Measurements from ENCODE around the gene OR52A5. TPM values are rescaled to one million over a fixed set of nuclear protein-coding genes. Genes with fewer than 3 reads are reported as not detected.

OR52A5 gene
- total and polyA plus RNA-seq, 10 of the 15 experiments (the other 5 are each of a cell fraction or from before 2014, with no cell fraction given): not detected

DNA sequence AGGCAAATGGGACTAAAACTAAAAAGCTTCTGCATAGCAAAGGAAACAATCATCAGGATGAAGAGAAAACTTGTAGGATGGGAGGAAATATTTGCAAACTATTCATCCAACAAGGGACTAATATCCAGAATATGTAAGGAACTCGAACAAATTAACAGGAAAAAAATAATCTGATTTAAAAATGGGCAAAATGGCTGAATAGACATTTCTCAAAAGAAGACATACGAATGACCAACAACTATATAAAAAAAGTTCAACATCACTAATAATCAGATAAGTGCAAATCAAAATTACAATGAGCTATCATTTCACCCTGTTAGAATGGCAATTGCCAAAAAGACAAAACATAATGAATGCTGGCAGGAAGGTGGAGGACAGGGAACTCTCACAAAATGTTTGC lies 56.8 kb downstream of the OR52A5 start:
- intact Hi-C loops (cut with micrococcal nuclease; ENCODE audit: unreplicated experiment): no loop called here
- DNase-seq (ENCODE audit: low read depth, low spot score): no peak
- Histone ChIP-seq H3K27me3 (replicated peaks in 1 of 2; ENCODE audit: control insufficient read depth in 2 of 2, insufficient read depth in 2 of 2, low read length in 1 of 2) (no peaks in the 10 kb centered on the region), H3K27ac (ENCODE audit: control insufficient read depth, insufficient read depth) (no peak overlapping the region), H3K79me2 (ENCODE audit: control insufficient read depth, insufficient read depth, low read length) (no peaks in the 10 kb centered on the region), H3K9me3 (replicated peaks; ENCODE audit: control insufficient read depth, insufficient read depth, low read length) (no peaks in the 10 kb centered on the region), H2AFZ (ENCODE audit: control insufficient read depth, low read depth, low read length) (no peak overlapping the region), H3K4me1 (ENCODE audit: control insufficient read depth, insufficient read depth, low read length) (no peaks in the 10 kb centered on the region), H3K4me3 (no peak overlapping the region), H3K4me2 (ENCODE audit: control insufficient read depth, insufficient read depth) (no peak overlapping the region), H3K36me3 (ENCODE audit: control insufficient read depth in 2 of 2, insufficient read depth in 2 of 2, low read length in 1 of 2) (no peaks in the 10 kb centered on the region), H4K20me1 (ENCODE audit: control insufficient read depth, insufficient read depth) (no peaks in the 10 kb centered on the region), H3K9ac (ENCODE audit: control insufficient read depth, insufficient read depth, low read length) (no peak overlapping the region)
- in situ Hi-C loops (cut with MboI): no loop called here
- ChIA-PET SMC1A (ENCODE audit: uncharacterized antibody, unreplicated experiment) (no interaction called here), POLR2A (no interaction called here), CTCF (no interaction called here), RAD21 (ENCODE audit: unreplicated experiment) (no interaction called here)
- no peak for TF ChIP-seq NR2C2 (IDR thresholded peaks at IDR 0.05; ENCODE audit: borderline replicate concordance, control insufficient read depth, insufficient read length, low read depth)
- no peak for TF ChIP-seq EZH2 (IDR thresholded peaks at IDR 0.05; ENCODE audit: borderline replicate concordance, control insufficient read depth, low read depth, low read length)
- TF ChIP-seq MYB (IDR thresholded peaks at IDR 0.05; ENCODE audit: borderline replicate concordance, low read depth, low read length): no peak
- no peak for TF ChIP-seq CREM (IDR thresholded peaks at IDR 0.05; ENCODE audit: low read depth)
- no peak for TF ChIP-seq LARP7 (IDR thresholded peaks at IDR 0.05)
- no peak for TF ChIP-seq TAF1 (IDR thresholded peaks at IDR 0.05; ENCODE audit: borderline replicate concordance, low read depth, low read length)
- no peak for TF ChIP-seq HDAC6 (IDR thresholded peaks at IDR 0.05; ENCODE audit: unreplicated experiment)
- TF ChIP-seq SMC3 (IDR thresholded peaks at IDR 0.05; ENCODE audit: borderline replicate concordance, low read length): no peak
- no peak for TF ChIP-seq TCF12 (IDR thresholded peaks at IDR 0.05; ENCODE audit: low read depth, low read length)
- no peak for TF ChIP-seq IKZF2 (IDR thresholded peaks at IDR 0.05)
- TF ChIP-seq STAT3 (IDR thresholded peaks at IDR 0.05; ENCODE audit: low read depth, low read length): no peak
- TF ChIP-seq, protein P1, sequence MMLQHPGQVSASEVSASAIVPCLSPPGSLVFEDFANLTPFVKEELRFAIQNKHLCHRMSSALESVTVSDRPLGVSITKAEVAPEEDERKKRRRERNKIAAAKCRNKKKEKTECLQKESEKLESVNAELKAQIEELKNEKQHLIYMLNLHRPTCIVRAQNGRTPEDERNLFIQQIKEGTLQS (IDR thresholded peaks at IDR 0.05; ENCODE audit: borderline replicate concordance, extremely low read depth, low read depth, low read length): no peak
- no peak for TF ChIP-seq BMI1 (IDR thresholded peaks at IDR 0.05; ENCODE audit: borderline replicate concordance)
- no peak for TF ChIP-seq ZZZ3 (IDR thresholded peaks at IDR 0.05; ENCODE audit: control insufficient read depth, insufficient read length, low read depth)
- TF ChIP-seq CHD4 (IDR thresholded peaks at IDR 0.05): no peak
- no peak for TF ChIP-seq TCF3 (IDR thresholded peaks at IDR 0.05; ENCODE audit: borderline replicate concordance, insufficient read depth, low read depth, low read length)
- no peak for TF ChIP-seq KDM1A (IDR thresholded peaks at IDR 0.05; ENCODE audit: borderline replicate concordance)
- TF ChIP-seq BCL11A (IDR thresholded peaks at IDR 0.05; ENCODE audit: low read depth, low read length): no peak
- TF ChIP-seq, protein P2, sequence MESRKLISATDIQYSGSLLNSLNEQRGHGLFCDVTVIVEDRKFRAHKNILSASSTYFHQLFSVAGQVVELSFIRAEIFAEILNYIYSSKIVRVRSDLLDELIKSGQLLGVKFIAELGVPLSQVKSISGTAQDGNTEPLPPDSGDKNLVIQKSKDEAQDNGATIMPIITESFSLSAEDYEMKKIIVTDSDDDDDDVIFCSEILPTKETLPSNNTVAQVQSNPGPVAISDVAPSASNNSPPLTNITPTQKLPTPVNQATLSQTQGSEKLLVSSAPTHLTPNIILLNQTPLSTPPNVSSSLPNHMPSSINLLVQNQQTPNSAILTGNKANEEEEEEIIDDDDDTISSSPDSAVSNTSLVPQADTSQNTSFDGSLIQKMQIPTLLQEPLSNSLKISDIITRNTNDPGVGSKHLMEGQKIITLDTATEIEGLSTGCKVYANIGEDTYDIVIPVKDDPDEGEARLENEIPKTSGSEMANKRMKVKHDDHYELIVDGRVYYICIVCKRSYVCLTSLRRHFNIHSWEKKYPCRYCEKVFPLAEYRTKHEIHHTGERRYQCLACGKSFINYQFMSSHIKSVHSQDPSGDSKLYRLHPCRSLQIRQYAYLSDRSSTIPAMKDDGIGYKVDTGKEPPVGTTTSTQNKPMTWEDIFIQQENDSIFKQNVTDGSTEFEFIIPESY (IDR thresholded peaks at IDR 0.05): no peak
- no peak for TF ChIP-seq MTA2 (IDR thresholded peaks at IDR 0.05; ENCODE audit: low read depth)
- 0% methylated on average over 2 of the region's 2 CpGs for WGBS (ENCODE audit: insufficient coverage, insufficient replicate concordance, low lambda C conversion rate, missing lambda C conversion rate)
- ATAC-seq: no peak
- no TSS peak for BruUV-seq (replicated peaks)
- FAIRE-seq: no peak
